B cell (primary cell): Measurements from ENCODE around the gene UCN2. TPM values are rescaled to one million over a fixed set of nuclear protein-coding genes. Genes with fewer than 3 reads are reported as not detected.

Source experiments
- ATAC-seq: fragments of 200-7000 bp; cut with Tn5 transposase; one replicate; pipeline ENCODE4 v1.10.0; 2021; ENCODE audit warnings: low read depth, mild to moderate bottlenecking, moderate number of reproducible peaks, moderate library complexity
- CTCF ChIA-PET: fragments of 350-600 bp; sonication (Branson Sonifier 250); formaldehyde crosslinking; loops from one replicate; lab custom pipeline; 2021; ENCODE audit warnings: antibody characterized with exemption, inconsistent platforms; lab: Charles Lee
- POLR2A ChIA-PET: fragments of 350-600 bp; sonication (Branson Sonifier 250); formaldehyde crosslinking; loops from one replicate; lab custom pipeline; 2021; ENCODE audit warnings: antibody characterized with exemption; lab: Charles Lee
- DNase-seq: peaks from one replicate; pipeline ENCODE4 v3.0.0; 2013
- H2AFZ ChIP-seq: 2 replicates; pipeline ENCODE4 v1.6.1; 2012; ENCODE audit warnings: mild to moderate bottlenecking, low read depth, low read length; ENCODE audit not compliant: insufficient read depth, poor library complexity, severe bottlenecking
- H3K27ac ChIP-seq, 2 donors: 1 replicate in 1 of 2; 2 replicates in 1 of 2; pipeline ENCODE4 v1.5.1; 2012 to 2013; ENCODE audit warnings: low read length in 2 of 2, mild to moderate bottlenecking in 2 of 2, moderate library complexity in 1 of 2
- H3K27me3 ChIP-seq, 4 experiments: fragments of 200-600 bp in 1 of 4; sonication (generic) in 1 of 4; replicated peaks in 1 of 4; 1 replicate in 2 of 4; 2 replicates in 2 of 4; pipeline versions ENCODE4 v1.6.1 to v1.7.0; 2013 to 2016; ENCODE audit warnings: low read length in 3 of 4, mild to moderate bottlenecking in 2 of 4, mixed read lengths in 1 of 4, moderate library complexity in 1 of 4; ENCODE audit not compliant: insufficient read depth in 4 of 4, control insufficient read depth in 3 of 4; ENCODE audit errors: control extremely low read depth in 1 of 4
- H3K36me3 ChIP-seq, 2 experiments: replicated peaks in 1 of 2; 1 replicate in 1 of 2; 2 replicates in 1 of 2; pipeline versions ENCODE4 v1.6.1 to v1.7.1; 2013; ENCODE audit warnings: low read length in 1 of 2; ENCODE audit not compliant: insufficient read depth in 2 of 2, control insufficient read depth in 1 of 2; ENCODE audit errors: control extremely low read depth in 1 of 2, extremely low read depth in 1 of 2
- H3K4me1 ChIP-seq, 2 donors: fragments of 200-600 bp in 1 of 2; sonication (generic) in 1 of 2; 1 replicate in 1 of 2; 2 replicates in 1 of 2; pipeline versions ENCODE4 v1.5.1 to v1.6.1; 2013 to 2017; ENCODE audit warnings: low read length in 2 of 2; ENCODE audit not compliant: control insufficient read depth in 2 of 2, insufficient read depth in 2 of 2
- H3K4me2 ChIP-seq: replicated peaks from 2 replicates; pipeline ENCODE3; 2012; ENCODE audit warnings: mild to moderate bottlenecking, low read depth, low read length; ENCODE audit not compliant: poor library complexity, severe bottlenecking
- H3K4me3 ChIP-seq, 5 experiments: fragments of 200-600 bp in 1 of 5; sonication (generic) in 1 of 5; 1 replicate in 3 of 5; 2 replicates in 2 of 5; pipeline versions ENCODE4 v1.5.1 to v1.7.0; 2011 to 2016; ENCODE audit warnings: low read length in 4 of 5, mild to moderate bottlenecking in 4 of 5, low read depth in 2 of 5, control low read depth in 1 of 5, moderate library complexity in 1 of 5; ENCODE audit not compliant: insufficient read depth in 1 of 5; ENCODE audit errors: control extremely low read depth in 1 of 5, extremely low read depth in 1 of 5
- H3K79me2 ChIP-seq: fragments of 200-600 bp; sonication (generic); one replicate; pipeline ENCODE4 v1.6.0; 2016; ENCODE audit warnings: low read length; ENCODE audit not compliant: control insufficient read depth, insufficient read depth
- H3K9ac ChIP-seq: fragments of 200-600 bp; sonication (generic); 2 replicates; pipeline ENCODE4 v1.6.1; 2017; ENCODE audit warnings: mild to moderate bottlenecking, low read length, moderate library complexity
- H3K9me3 ChIP-seq, 3 donors: one replicate each; pipeline versions ENCODE4 v1.6.1 to v1.7.1; 2013; ENCODE audit warnings: low read length in 2 of 3; ENCODE audit not compliant: control insufficient read depth in 2 of 3, insufficient read depth in 1 of 3; ENCODE audit errors: control extremely low read depth in 1 of 3
- H4K20me1 ChIP-seq: 2 replicates; pipeline ENCODE4 v1.6.0; 2012; ENCODE audit warnings: mild to moderate bottlenecking, low read length; ENCODE audit not compliant: insufficient read depth, control insufficient read depth, poor library complexity, severe bottlenecking
- H3K27ac Mint-ChIP-seq: one replicate; pipeline ENCODE4 v1.8.0; 2021; ENCODE audit warnings: mixed read lengths
- H3K27me3 Mint-ChIP-seq: one replicate; pipeline ENCODE4 v1.8.0; 2021; ENCODE audit warnings: mixed read lengths
- H3K4me1 Mint-ChIP-seq: one replicate; pipeline ENCODE4 v1.8.0; 2021; ENCODE audit warnings: mixed read lengths
- H3K4me3 Mint-ChIP-seq: one replicate; pipeline ENCODE4 v1.8.0; 2021; ENCODE audit warnings: mixed read lengths
- H3K9me3 Mint-ChIP-seq: one replicate; pipeline ENCODE4 v1.8.0; 2022; ENCODE audit warnings: mixed read lengths; ENCODE audit not compliant: insufficient read depth
- EZH2 ChIP-seq: IDR thresholded peaks from 2 replicates; pipeline ENCODE4 v1.6.1; 2012; ENCODE audit warnings: borderline replicate concordance, low read depth, mild to moderate bottlenecking, moderate library complexity, low read length; ENCODE audit not compliant: insufficient read depth, poor library complexity, severe bottlenecking
- WGBS: methylation state at CpG from one replicate; pipeline ENCODE4 v1.1.5; 2013; ENCODE audit warnings: missing lambda C conversion rate; ENCODE audit not compliant: insufficient coverage; 5-methylcytosine and 5-hydroxymethylcytosine counted together
- intact Hi-C: fragments of 100-400 bp; cut with micrococcal nuclease; formaldehyde crosslinking; loops from one replicate; pipeline ENCODE4 v1.10.0; 2022
- polyA minus RNA-seq: library from RNA; depleted of rRNA, polyadenylated mRNA; stranded (reverse); fragments of >200 nt; gene quantifications from 2 replicates; pipeline ENCODE4 v1.2.3, GENCODE V29; 2012
- polyA plus RNA-seq: library from polyadenylated mRNA; depleted of rRNA; stranded (reverse); fragments of >200 nt; gene quantifications from 2 replicates; pipeline ENCODE4 v1.2.3, GENCODE V29; 2012
- total RNA-seq, 2 donors: library from RNA; stranded (reverse); fragments of 120-200 nt in 1 of 2; gene quantifications; 1 replicate in 1 of 2; 2 replicates in 1 of 2; pipeline versions ENCODE4 v1.2.3 to v1.2.4, GENCODE V29; 2013 to 2022
- TF ChIP-seq, protein P1 (sequence below): fragments of 200-600 bp; IDR thresholded peaks from one replicate; pipeline ENCODE4 v1.8.0; 2022; ENCODE audit warnings: antibody characterized with exemption, mild to moderate bottlenecking

UCN2 gene, protein sequence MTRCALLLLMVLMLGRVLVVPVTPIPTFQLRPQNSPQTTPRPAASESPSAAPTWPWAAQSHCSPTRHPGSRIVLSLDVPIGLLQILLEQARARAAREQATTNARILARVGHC
- total RNA-seq (not detected in 2 replicates), polyA plus RNA-seq (not detected in 2 replicates), polyA minus RNA-seq (not detected in 2 replicates)
- total RNA-seq (2013) = not detected

DNA sequence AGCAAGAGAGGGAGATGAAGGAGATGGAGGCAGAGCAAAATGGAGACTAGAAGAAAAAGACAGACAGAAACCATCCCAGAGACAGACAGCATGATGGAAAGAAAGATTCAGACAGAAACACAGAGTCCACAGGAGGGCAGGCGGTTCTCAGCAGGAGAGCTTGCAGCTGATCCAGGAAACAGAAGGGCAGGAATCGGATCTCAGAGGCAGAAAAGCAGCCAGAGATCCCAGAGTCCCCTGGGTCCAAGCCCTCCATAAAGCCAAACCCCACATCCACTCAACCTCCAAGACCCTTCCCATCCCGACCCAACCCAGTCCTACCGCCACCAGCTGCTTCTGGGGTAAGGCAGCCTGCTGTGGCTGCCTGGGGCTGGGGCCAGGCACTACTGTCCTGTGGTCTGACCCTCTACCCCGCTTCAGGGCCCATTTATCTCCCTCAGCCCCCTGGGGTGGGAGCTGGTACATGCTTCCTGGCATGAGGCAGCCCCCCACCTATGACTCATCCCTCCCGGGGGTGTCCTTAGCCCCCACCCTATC lies at the start of gene UCN2:
TSS of gene UCN2 (minus strand) at position 400 of the 537 bp plus-strand sequence. CDS start 657 bp downstream, outside the sequence.
- POLR2A ChIA-PET = interaction anchor here (0.8 kb wide), 1 partner anchor 459 kb away, joined by 10 read pairs; the partner anchor contains the start of gene NDUFAF3
- TF ChIP-seq, protein P1, sequence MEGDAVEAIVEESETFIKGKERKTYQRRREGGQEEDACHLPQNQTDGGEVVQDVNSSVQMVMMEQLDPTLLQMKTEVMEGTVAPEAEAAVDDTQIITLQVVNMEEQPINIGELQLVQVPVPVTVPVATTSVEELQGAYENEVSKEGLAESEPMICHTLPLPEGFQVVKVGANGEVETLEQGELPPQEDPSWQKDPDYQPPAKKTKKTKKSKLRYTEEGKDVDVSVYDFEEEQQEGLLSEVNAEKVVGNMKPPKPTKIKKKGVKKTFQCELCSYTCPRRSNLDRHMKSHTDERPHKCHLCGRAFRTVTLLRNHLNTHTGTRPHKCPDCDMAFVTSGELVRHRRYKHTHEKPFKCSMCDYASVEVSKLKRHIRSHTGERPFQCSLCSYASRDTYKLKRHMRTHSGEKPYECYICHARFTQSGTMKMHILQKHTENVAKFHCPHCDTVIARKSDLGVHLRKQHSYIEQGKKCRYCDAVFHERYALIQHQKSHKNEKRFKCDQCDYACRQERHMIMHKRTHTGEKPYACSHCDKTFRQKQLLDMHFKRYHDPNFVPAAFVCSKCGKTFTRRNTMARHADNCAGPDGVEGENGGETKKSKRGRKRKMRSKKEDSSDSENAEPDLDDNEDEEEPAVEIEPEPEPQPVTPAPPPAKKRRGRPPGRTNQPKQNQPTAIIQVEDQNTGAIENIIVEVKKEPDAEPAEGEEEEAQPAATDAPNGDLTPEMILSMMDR = no peak
- no peak for TF ChIP-seq EZH2
- no peak within 1 kb of the TSS for H2AFZ ChIP-seq

DNA sequence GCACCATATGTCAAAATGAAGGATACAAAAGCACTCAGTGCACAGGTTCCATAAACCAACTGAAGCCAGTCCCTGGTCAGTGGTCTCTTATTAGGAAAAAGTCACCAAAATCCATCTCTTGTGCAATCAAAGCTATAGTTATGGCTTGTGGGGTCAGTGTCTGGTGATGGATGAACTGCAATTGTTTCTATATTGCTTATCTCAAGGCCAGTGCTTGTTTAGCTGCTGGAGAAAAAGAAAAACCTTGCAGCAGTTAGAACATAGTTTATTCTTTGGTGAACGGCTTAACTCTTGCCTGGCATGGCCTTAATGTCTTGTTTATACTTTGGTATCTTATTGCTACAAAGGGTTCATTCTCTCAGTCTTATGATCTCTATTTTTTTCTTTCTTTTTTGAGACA lies 48.7 kb upstream of the UCN2 start:
- POLR2A ChIA-PET = no interaction called here
- H3K4me3 Mint-ChIP-seq = no peak overlapping the region
- intact Hi-C loops = no loop called here
- no peaks in the 10 kb centered on the region for H3K27me3 Mint-ChIP-seq
- Histone ChIP-seq H3K4me2 (no peak overlapping the region), H3K4me1 (peaks cover 10 to 14% of the 10 kb centered on the region in 2 donors), H3K27ac (no peak overlapping the region), H4K20me1 (no peaks in the 10 kb centered on the region), H3K79me2 (peaks cover 29% of the 10 kb centered on the region), H3K9ac (no peak overlapping the region), H3K9me3 (peaks cover 0 to 7% (median 4%) of the 10 kb centered on the region in 3 donors), H3K4me3 (no peak overlapping the region), H2AFZ (no peak overlapping the region), H3K36me3 (no peaks in the 10 kb centered on the region), H3K27me3 (no peaks in the 10 kb centered on the region)
- WGBS = 86% methylated on average over 1 of the region's 1 CpG
- no peak for ATAC-seq
- no peaks in the 10 kb centered on the region for H3K9me3 Mint-ChIP-seq
- no peak overlapping the region for H3K27ac Mint-ChIP-seq
- H3K4me1 Mint-ChIP-seq = peaks cover 15% of the 10 kb centered on the region
- TF ChIP-seq, protein P1 = no peak
- no peak for TF ChIP-seq EZH2
- CTCF ChIA-PET = interaction anchor here (0.7 to 5.0 kb wide), 4 partner anchors 22 to 212 kb away, joined by 3 to 35 read pairs (median 4); partner anchors contain the start of gene SLC26A6
- no peak for DNase-seq

More for the DNA sequence above, at the start of gene UCN2:
- Histone ChIP-seq H3K4me2 (no peak within 1 kb of the TSS), H4K20me1 (no peaks in the 10 kb centered on the region), H3K4me3 (no peak within 1 kb of the TSS), H3K4me1 (peaks cover 11 to 18% of the 10 kb centered on the region in 2 donors), H3K79me2 (no peaks in the 10 kb centered on the region), H3K27ac (no peak within 1 kb of the TSS), H3K9ac (no peak within 1 kb of the TSS), H3K9me3 (no peaks in the 10 kb centered on the region), H3K27me3 (no peaks in the 10 kb centered on the region), H3K36me3 (no peaks in the 10 kb centered on the region)
- Mint-ChIP-seq H3K27ac (no peak within 1 kb of the TSS), H3K4me1 (peaks cover 19% of the 10 kb centered on the region), H3K9me3 (no peaks in the 10 kb centered on the region), H3K27me3 (no peaks in the 10 kb centered on the region), H3K4me3 (no peak within 1 kb of the TSS)
- intact Hi-C loops = no loop called here
- CTCF ChIA-PET = interaction anchor here (1.1 kb wide), 1 partner anchor 14 kb away, joined by 3 read pairs; no protein-coding TSS in a partner anchor
- DNase-seq (no peak), ATAC-seq (no peak)
- WGBS = 82% methylated on average over 5 of the region's 6 CpGs
